ENCODE results near the gene CHD5.

Gene CHD5

DNA sequence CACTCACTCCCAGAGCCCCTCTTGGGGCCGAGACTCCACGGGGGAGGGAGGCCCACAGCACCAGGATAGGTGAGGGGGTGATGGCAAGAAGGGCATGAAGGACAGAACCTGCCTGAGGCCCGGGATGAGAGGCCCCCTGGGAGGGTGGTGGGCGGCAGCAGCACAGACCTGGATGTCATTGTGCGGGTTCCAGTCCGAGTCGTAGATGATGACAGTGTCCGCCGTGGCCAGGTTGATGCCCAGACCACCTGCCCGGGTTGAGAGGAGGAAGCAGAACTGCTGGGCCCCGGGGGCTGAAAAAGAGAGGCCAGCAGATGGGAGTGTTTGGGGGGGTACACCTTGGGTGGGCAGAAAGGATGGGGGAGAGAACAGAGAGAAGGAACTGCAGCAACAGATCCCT is 50.1 kb downstream of the CHD5 start:
- no peak for DNase-seq

- no peak for DNase-seq
These were observed 50.8 kb downstream of the CHD5 start for GRCh38 chr1:6129313-6129712.

DNA sequence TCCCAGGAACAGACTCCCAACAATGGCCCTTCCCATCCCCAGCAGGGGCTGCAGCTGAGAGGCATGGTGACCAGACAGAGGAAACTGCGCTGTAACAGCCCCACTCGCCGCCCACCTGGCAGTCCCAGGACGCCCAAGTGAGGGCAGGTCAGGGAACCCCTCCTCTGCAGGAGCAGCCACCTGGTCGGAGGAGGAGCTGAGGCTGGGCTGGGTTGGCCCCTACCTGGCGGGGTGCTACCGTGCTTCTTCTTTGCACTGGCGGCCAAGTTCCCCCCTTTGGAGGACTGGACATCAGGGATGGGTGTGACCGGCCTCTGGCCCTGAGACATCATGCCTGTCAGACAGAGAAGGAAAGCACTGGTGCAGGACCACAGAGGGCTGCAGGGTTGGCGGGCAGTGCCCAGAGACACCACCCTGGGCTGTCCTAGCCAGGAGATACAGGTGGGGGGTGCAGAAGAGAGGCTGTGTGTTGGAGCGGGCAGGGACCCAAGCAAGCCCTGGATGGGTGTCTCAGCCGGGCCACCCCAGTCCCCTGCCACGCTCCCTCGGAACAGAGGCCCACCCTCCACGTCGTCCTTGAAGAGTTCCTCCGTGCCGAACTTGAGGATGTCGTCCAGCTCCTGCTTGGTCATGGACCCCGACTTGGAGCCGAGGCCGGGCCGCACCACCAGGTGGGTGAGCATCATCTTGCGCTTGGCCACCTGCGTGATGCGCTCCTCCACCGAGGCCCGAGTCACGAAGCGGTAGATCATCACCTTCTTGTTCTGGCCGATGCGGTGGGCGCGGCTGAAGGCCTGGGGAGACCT is 51.6 kb downstream of the CHD5 start:
- no peak for DNase-seq

DNA sequence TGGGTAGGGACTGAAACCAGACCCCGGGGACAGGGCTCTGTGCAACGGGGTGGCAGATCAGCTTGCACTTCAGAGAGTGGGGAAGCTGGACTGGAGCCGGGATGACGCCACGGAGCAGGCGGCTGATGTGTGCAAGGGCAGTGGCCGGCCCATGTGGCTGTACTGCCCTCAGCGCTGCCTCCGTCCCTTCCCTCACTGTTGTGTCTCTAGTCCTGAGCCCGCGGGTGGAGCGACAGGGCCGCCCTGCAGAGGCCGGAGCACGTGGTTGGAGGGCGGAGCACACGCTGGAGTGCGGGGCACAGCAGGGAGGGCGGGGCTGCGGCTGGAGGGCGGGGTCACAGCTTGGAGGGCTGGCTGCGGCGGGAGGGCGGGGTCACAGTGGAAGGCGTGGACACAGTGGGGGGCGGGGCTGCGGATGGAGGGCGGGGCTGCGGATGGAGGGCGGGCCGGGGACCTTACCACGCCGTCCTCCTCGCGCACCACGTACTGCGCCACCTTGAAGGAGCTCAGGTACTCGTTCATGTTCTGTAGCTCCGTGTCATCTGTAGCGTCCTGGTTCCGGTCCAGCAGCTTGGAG is 52.4 kb downstream of the CHD5 start:
- DNase-seq: peak; percentile 86

DNA sequence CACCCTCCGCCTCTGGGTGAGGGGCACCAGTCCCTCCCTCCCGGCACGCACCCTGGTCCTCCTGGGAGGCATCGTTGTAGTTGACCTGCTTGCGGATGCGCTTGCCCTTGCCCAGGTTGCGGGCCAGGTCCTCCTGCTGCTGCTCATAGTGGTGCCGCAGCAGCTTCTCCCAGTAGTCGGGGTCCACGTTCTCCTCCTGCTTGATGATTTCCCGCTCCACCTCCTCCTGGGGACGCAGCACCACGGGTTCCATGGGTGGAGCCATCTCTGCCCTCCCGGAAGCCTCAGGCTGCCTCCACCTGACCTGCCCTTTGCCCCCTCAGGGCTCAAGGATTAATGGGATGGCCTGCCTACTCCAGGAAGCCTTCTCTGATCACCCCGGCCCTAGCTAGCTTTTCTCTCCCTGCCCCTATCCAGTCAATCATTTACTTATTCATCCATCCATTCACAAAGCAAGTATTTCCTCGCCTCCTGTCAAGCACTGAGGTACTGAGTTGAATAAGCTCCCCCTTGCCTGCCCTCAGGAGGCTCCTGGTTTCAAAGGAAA is 53.5 kb downstream of the CHD5 start:
- no peak for DNase-seq

DNA sequence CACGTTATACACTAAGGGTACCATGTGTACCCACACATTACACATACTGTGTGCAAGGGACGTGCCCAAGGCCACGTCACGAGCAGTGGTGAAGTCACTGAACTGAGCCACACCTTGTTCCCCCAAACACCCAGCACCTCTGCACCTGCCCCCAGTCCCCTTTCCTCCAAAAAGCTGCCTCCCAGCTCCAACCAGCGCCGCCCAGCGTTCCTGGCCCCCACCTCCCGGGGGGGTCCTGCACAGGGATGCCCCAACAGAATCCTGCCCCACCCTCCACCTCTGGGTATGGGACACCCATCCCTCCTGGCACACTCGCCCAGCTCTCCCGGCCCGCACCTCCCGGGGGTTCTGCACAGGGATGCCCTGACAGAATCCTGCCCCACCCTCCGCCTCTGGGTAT is 54.1 kb downstream of the CHD5 start:
- DNase-seq: no peak

GRCh38 chr1:6125366-6125765 is 54.8 kb downstream of the CHD5 start:
- no peak for DNase-seq

DNA sequence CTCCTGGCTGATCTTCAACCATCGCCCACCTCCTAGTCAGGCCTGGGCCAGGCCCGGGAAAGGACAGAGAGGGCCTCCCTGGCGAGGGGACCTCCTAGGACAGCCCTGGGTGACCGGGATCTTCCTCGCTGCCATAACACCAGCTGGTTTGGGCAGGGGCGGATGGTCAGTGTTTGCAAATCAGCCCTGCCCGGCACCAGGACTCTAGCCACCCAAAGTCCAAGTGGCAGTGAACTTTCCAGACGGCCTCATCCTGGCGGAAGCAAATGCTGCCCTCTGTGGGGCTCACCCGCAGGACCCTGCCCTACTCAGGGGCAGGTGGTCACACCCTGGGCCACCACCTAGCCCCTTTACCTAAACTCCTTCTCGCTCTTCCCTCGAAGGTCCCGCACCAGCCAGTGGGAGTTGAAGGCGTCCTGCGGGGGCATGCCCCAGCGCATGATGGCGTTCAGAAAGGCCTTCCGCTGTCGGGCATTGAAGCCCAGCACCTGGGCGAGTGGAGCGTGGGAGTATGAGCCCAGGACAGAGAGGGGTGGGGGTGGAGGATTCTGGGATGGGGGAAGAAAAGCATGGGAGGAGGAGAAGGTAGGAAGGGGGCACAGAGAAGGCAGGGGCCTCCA is 55.3 kb downstream of the CHD5 start:
- no peak for DNase-seq

GRCh38 chr1:6124341-6124740 is 55.8 kb downstream of the CHD5 start:
- no peak for DNase-seq

GRCh38 chr1:6123816-6124215 is 56.3 kb downstream of the CHD5 start:
- no peak for DNase-seq

DNA sequence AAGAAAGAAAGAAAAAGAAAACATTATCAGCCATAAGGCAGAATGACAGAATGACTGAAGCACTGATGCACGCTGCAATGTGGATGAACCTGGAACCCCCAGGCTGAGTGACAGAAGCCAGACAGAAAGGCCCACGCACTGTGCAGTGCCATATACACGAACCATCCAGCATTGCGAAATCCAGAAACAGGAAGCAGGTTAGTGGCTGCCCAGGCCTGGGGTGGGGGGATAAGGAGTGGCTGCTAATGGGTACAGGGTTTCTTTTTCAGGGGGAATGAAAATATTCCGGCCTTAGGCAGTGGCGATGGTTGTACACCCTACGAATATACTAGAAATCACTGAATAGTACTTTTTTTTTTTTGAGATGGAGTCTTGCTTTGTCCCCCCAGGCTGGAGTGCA is 57.0 kb downstream of the CHD5 start:
- DNase-seq: no peak

DNA sequence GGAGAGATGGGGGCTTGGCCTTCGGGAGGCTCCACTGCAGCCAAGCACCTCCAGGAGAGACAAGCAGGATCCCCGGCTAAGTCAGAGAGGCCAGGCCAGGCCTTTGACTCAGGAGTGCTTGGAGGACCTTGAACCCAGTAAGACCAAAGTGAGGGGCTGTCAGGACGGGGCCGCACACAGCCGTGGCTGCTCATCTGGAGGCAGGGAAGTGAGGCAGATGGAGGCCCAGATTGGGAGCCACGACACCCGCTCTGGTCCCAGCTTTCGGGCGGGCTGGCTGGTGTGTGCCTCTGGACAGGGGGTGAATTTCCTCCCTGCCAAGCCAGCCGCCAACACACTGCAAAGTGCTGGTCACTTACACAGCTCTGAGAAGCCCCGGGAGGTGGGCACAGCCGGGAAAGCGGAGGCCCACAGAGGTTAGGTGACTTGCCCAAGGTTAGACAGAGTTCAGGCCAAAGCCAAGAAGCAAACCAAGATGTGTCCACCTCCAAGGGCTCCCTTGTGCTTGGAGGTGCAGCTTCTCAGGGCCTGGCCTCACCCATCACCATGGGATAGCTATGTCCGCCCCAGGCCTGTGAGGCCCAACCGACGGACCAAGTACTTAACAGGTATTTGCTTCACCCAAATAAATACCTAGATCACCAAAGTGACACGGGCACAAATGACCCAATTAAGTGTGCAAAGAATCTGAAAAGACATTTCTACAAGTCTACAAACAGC is 58.3 kb downstream of the CHD5 start:
- no peak for DNase-seq

DNA sequence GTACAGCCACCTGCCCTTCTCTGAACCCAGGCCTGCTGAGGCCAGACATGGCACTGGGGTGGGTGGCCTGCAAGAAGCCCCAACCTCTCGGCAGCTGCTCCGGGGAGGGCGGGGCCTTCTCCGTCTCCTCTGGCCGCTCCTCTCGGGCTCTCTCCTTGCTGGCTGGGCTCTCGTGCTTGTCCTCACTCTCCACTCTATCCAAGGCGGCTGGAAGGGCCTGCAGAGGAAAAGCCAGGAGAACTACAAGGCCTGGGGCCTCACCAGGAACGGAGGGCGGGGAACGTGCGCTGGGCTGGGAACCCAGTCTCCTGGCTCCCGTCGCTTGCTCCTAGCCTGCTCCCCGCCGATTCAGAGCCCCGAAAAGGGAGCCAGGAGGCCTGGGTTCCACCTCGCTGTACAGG is 59.1 kb downstream of the CHD5 start:
- no peak for DNase-seq

DNA sequence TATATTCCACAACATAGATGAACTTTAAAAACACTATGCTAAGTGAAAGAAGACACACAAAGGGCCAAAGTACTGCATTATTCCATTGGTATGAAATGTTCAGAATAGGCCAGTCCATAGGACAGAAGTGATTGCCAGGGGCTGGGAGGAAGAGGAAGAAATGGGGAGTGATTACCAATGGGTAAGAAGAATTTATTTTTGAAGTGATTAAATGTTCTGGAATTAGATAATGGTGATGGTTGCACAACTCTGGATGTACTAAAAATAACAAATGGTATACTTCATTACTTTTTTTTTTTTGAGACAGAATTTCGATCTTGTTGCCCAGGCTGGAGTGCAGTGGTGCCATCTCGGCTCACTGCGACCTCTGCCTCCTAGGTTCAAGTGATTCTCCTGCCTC is 61.7 kb downstream of the CHD5 start:
- no peak for DNase-seq

- DNase-seq: no peak
These were observed 62.5 kb downstream of the CHD5 start for GRCh38 chr1:6117624-6118023.

DNA sequence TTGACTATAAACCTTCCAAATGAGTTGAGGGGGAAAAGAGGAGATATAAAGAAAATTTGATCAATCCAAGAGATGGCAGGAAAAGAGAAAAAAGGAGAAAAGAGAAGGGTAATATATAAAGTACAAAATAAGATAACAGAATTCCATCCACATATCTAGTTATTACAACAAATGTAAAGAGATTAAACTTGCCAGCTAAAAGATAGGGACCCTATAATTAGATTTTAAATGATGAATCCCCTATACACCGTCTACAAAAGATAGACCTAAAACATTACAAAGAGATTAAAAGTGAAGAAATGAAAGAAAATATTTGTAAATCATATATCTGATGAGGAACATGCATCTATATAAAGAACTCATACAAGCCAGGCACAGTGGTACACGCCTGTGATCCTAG is 63.1 kb downstream of the CHD5 start:
- DNase-seq: no peak

DNA sequence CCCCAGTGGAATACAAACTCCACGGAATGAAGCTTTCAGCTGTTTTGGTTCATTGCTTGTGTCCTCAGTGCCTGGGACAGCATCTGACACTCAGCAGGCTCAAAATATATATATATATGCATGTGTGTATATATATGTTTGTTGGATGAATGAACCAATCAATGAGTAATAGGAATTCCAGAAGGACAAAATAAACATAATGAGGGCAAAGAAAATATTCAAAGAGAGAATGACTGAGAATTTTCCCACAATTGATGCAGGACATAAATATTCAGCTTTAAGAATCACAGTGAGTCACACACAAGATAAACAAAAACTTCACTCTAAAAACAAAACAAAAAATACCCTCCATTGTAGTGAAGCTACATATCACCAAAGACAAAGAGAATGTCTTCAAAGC is 64.0 kb downstream of the CHD5 start:
- DNase-seq: no peak

GRCh38 chr1:6113745-6114144 is 66.4 kb downstream of the CHD5 start:
- DNase-seq: no peak

DNA sequence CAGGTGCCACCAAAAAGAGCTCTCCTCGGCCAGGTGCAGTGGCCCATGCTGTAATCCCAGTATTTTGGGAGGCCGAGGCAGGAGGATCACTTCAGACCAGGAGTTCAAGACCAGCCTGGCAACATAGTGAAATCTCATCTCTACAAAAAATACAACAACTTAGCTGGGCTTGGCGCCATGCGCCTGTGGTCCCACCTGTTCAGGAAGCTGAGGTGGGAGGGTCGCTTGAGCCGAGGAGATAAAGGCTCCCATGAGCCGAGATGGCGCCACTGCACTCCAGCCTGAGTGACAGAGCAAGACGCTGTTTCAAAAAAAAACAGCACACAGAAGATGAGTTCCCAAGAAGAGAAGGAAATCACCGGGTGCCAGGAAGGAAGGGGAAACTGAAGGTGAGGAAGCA is 67.0 kb downstream of the CHD5 start:
- DNase-seq: no peak

- DNase-seq: no peak
These were observed 67.5 kb downstream of the CHD5 start for GRCh38 chr1:6112690-6113005.

DNA sequence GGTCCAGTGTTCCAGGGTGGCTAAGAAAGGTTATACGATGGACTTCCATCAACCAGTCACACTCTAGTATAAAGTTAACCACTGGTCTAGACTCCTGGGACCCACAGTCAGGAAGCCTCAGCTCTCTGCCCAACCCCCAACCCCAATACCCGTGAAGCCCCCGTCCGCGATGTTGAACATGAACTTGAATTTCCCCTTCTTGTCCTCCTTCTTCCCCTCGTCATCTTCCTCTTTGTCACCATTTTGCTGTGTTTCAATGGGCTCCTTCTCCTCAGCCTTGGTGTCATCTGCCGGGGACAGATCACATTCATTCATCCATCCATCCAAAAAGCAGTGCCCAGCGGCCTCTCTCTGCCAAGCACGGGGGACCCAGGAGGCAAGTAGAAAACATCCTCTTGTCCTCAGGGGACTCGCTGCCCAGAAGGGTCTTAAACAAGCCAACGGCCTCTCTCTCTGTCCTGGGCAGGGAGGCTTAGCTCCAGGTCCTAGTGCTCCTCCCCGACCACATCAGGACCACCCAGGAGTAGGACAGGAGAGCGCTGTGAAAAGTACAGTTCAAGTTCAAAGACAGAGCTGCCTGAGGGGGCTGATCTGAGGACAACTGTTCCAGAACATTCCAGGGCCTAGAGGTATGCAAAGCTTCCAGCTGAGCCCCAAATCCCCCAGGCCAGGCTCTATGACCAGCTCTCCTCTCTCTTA is 68.0 kb downstream of the CHD5 start:
- no peak for DNase-seq

DNA sequence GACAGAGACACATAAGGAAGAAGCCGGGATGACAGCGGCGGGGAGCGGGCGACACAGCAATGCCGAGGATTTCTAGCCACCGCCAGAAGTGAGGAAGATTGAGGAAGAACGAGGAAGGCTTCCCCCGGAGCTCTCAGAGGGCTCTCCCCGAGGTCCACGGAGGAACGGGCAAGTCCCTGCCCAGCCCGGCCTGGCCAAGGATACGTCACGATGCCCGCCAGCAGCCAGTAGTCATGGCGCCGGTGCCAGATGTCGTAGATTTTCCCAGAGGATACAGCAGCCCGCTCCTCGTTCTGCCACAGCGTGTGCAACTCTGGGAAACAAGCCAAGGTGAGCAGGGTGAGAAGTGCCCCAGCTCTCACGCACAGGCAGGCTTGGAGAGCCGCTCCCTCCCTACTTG is 68.5 kb downstream of the CHD5 start:
- no peak for DNase-seq

DNA sequence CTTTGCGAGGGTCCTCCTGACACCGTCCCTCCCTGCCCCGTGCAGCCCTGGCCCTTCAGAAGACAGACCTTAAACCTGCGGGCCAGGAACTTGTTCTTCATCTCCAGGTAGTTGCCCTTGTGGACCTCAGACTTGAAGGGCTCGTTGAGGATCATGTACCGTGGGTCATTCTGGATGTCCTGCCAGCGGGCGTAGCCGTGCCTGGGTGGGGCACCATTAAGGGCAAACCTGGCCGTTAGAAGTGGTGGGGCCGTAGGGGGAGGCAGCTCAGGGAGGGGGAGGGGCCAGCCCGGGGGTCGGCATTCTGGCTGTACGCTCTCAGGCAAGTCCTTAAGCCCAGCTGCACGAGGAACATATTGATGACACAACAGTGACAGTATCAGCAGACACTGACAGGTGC is 69.8 kb downstream of the CHD5 start:
- no peak for DNase-seq
